Cerebellar cortex (tissue), 1 donor: ENCODE measurements around the gene TRIM34.
"Not testable (repeated sequence)": the region's sequence is repeated elsewhere in the genome, so short reads cannot be mapped to it uniquely, and the experiment has no call there.

Experiments
- DNase-seq: peaks from one replicate; pipeline ENCODE4 v3.0.0-alpha.2; 2015; ENCODE audit warnings: low spot score

Gene TRIM34

DNA sequence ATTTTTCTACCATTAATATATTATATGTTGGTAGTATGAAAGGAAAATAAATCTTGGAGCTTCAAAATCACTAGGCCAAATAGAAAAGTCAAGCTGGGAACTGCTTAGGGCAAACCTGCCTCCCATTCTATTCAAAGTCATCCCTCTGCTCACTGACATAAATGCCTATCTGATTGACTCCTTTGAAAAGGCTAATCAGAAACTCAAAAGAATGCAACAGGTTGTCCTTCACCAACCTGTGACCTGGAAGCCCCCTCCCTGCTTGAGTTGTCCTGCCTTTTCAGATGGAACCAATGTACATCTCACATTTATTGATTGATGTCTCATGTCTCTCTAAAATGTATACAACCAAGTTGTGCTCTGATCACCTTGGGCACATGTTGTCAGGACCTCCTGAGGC, 3.2 kb upstream of the TRIM34 start:
- no peak for DNase-seq

DNA sequence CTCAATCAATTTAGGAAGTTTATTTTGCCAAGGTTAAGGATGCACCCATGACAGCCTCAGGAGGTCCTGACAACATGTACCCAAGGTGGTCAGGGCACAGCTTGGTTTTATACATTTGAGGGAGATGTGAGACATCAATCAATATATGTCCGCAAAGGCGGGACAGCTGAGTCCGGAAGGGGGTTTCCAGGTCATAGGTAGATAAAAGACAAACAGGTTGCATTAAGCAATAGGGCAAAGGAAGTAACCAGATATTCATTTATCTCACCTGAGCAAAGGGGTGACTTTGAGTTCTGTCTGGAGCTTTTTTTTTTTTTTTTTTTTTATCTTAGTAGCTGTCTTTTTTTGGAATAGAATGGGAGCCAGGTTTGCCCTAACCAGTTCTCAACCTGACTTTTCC, 2.0 kb upstream of the TRIM34 start:
- DNase-seq, result no peak

DNA sequence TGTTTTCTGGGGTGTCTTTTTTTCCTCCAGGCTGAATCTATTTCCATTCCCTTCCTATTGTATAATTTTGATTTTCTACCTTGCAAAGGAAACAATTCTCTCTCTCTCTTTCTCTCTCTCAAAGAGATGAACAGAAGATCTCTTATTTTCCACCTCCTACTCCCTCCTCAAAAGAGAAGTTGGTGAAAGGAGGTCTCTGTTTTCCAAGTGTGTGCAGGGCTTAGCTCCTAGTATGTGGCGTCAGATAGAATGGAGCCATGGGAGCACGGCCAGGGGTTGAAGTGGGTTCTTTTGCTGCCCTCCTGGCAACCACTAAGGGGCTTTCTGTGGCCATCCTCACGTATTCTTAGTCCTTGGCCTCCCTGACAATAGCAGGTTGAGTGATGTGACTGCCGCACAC, 480 bp downstream of the TRIM34 start:
- no peak for DNase-seq

DNA sequence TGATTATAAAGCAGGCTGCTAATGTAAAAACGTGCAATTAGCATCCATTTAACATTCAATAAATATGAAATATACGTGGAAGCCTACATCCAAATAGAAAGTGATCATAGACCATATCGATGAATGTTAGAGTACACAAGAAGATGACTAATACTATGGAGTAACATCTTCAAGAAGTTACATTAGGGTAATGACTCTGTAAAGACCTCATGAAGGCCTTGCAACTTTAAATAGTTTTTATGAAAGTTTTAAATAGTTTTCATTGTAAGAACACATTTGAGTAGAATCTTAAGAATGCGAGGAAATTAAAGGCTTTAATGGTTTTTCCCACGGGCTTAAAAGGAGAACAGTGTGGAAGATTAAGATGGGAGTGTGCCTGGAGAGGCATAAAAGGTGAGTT, 1.4 kb downstream of the TRIM34 start:
- no peak for DNase-seq

DNA sequence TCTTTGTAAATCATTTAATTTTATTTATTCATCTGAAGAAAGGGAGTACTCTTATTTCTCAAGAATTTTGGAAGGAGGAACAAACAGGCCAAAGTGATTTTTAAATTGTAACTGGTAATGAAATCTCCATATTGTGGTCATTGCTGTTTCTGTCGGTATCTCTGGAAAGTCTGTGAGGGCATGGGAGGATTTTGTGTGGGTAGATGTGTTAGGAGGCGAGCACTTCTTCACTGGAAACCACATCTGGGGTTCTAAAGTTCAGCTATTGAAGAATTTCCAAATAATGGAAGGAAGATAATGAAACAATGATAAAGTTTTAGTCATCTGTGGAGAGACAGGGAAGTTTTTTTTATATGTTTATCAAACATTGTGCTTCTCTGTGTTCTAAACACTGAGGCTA, 6.6 kb downstream of the TRIM34 start:
- DNase-seq, result no peak

DNA sequence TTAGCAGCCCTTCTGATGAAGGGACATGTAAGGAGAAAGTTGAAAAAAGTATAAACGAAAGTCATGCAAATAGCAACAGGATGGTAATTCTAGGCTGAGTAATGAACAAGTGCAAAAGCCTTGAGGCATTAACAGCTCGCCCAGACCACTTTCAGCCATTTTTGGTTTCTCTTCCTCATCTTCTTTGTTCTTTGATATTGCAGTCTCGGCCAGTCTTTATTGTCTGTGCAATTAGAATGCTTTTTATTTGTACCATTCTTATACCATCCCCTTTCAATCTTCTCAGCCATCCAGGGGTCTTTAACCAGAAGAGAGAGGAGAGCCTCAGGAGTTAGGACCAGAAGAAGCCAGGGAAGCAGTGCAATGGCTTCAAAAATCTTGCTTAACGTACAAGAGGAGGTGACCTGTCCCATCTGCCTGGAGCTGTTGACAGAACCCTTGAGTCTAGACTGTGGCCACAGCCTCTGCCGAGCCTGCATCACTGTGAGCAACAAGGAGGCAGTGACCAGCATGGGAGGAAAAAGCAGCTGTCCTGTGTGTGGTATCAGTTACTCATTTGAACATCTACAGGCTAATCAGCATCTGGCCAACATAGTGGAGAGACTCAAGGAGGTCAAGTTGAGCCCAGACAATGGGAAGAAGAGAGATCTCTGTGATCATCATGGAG, 7.3 kb downstream of the TRIM34 start:
- no peak for DNase-seq

DNA sequence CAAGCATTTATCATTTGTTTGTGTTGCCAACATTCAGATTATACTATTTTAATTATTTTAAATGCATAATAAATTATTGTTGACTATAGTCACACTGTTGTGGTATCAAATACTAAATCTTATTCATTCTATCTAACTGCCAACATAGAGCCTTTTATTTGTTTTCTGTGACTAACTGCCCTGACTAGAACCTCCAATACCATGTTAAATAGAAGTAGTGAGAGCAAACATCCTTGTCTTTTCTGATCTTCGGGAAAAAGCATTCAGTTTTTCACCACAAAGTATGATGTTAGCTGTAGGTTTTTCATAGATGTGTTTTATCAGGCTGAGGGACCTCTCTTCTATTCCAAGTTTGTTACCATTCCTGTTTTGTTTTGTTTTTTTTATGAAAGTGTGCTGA, 15.2 kb downstream of the TRIM34 start:
- no peak for DNase-seq

DNA sequence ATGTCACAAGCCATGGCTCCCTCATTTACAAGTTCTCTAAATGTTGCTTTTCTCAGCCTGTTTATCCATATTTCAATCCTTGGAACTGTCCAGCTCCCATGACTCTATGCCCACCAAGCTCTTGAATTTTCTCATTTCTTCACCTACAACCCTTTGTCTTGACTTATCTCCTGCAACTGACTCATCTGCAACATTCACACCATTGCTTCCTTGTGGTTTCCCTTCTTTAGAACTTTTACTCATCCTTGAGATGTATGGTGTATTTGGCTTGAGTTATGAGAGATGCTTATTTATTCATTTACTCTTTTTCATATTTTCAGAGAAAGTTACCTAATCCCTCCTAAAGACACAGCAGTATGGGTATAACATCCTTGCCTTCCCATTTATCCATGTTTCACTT, 18.8 kb downstream of the TRIM34 start:
- no peak for DNase-seq

DNA sequence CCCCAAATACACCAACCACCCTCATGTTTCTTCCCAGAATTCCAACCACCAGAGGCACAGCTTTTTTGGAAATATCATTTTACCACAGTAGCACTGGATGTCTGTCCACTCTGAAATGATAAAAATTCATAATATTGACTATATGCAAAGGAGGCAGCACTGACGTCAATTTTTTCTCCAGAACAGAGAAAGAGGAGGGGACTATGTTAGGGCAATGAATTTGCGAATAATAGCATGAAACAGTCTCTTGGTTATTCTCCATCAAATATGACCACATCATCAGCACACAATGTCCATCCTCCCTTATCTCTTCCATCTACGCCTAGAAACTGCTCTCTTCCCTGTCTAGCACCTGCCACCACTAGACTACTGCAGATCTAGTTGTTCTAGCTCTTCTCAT, 21.3 kb downstream of the TRIM34 start:
- DNase-seq, result no peak

DNA sequence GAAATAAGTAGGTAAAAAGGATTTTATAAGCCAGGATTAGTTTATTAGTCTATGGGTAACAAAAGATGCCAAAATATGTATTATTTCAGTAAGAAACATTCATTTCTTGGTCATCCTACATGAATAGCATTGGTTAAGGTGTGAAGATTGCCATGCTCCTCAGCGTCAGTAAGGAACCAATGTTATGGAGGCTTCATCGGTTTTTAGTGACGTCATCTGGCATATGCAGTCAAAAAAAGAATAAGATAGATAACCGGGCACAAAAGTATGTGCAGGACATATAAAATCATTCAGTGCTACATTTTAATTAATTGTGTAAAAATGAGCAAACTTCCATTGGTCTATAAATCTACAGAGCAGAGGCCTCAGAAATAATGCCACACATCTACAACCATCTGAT, 30.7 kb downstream of the TRIM34 start:
- DNase-seq, result no peak

DNA sequence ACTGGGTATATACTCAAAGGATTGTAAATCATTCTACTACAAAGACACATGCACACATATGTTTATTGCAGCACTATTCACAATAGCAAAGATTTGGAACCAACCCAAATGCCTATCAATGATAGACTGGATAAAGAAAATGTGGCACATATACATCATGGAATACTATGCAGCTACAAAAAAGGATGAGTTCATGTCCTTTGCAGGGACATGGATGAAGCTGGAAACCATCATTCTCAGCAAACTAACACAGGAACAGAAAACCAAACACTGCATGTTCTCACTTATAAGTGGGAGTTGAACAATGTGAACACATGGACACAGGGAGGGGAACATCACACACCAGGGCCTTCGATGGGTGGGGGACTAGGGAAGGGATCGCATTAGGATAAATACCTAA, 32.2 kb downstream of the TRIM34 start:
- DNase-seq, result not testable (repeated sequence)

DNA sequence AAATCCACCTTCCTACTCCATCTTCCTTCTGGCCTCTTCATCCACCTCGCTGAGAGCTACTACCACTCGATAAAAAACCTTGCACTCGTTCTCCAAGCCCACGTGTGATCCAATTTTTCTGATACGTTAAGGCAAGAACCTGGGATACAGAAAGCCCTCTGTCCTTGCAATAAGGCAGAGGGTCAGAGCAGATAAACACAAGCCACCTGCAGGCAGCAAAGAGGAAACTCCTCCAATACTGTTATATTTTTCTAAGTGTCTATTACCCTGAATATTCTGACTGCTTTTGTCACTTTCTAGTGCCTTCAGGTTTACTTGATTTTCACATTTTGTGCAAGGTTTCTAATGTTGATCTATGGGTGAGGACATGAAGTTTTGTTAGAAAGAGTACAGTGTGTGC, 33.5 kb downstream of the TRIM34 start:
- no peak for DNase-seq

DNA sequence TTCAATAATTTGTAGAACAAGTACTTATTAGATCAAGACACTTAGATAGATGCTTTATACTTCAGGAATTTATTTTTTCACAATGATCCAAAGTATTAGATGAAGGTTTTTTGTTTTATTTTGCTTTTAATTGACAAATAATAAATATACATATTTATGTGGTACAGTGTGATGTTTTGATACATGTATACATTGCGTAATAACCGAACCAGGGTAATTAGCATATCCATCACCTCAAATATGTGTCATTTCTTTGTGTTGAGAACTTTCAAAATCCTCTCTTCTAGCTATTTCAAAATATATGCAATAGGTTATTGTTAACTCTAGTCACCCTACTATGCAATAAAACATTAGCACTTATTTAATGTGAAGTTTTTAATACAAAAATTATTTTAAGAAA, 38.7 kb downstream of the TRIM34 start:
- DNase-seq, result no peak

DNA sequence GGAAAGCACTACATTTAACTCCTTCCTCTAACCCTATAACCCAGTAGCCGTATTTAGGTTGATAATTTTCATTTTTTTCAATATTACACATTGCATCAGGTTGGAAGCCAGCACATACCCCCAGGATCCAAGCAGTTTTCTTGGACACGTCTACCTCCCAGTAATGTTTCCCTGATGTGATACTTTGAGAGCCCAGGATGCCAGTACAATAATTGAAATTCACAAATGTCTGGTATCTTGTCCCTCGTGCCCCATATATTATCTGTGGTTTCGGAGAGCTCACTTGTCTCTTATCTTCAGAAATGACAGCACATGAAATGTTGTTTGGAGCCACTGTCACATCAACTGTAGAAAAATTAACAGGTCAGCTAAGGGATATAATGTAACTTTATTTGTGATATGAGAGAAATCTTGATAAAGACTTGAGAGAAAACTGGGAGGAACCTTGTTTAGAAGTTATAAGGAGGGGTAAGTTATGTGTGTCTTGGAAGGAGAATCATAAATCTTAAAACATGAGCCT, 40.3 kb downstream of the TRIM34 start:
- no peak for DNase-seq

DNA sequence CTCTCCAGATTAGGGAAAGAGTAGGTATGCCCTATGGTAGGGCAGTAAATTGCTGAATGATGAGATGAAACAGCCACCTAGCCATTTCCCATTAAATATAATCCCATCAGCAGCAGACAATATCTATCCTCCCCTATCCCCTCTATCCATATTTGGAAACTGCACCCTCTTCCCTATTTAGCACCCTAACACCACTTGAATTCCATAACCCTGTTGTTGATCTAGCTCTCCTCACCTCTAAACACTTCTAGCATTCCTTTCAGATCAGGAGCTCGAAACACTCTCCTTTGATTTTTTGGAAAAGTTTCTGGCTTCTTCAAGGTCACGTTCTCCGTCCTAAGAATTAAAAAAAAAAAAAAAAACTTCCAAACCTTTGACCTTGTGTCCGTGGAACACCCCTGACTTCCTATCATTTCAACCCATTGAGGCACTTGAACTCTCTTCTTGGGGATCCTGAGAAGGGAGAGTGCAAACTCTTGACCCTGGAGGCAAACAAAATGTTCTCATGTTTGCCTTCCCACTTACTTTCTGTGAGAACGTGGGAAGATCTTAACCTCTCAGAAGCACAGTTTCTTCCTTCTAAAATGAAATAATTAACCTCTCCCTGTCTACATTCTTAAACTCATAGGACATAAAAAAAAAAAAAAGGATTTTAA, 41.1 kb downstream of the TRIM34 start:
- DNase-seq, result no peak

DNA sequence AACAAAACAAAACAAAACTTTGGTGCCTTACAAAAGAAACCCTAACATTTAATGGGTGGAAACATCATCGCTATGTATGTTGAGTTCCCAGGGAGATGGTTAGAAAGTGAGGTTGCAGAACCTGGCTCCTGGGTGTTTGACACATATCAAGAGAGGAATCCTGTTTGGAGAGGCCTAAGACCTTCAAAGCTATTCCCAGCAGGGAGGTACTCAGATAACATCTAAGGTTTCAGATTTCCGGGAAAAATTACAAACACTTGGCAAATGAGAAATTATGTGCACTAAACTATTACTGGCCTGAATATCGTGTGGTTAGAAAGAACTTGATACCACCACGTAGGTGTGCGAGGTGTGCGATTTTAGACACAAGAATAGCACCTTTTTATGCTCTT, 41.6 kb downstream of the TRIM34 start:
- DNase-seq, result no peak

DNA sequence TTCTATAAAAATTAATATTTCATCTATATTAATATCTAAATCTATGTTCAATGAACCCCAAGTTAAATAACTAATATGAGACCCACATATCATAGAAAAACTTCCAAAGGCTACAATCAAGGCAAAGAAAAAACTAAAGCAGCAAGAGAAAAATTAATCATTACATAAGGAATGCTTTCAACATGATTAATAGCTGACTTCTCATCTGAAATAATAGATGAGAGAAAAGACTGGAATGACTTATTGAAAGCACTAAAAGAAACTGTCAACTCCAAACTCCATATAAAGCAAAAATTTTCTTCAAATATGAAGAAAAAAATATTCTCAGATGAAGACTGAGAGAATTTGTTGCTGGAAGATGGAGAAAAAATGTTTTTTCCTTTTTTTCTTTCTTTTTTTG, 47.0 kb downstream of the TRIM34 start:
- DNase-seq, result no peak

DNA sequence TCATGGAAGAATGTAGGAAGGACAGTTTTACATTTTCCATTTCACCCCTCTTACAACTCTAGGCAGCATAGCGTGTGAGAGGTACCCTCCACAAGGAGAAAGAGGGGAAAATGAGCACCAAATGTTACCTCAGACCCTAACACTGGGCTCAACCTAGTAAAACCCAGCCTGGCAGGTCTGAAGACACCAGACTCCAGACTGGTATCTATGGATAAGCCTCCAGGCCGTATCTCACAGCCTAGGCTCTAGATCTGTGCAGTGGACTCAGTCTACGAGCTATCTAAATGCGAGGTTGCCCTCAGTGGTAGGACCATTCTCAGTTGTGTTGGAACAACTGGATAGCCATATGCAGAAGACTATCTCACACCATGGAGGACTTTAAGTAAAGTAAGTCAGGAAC, 49.6 kb downstream of the TRIM34 start:
- DNase-seq, result no peak

DNA sequence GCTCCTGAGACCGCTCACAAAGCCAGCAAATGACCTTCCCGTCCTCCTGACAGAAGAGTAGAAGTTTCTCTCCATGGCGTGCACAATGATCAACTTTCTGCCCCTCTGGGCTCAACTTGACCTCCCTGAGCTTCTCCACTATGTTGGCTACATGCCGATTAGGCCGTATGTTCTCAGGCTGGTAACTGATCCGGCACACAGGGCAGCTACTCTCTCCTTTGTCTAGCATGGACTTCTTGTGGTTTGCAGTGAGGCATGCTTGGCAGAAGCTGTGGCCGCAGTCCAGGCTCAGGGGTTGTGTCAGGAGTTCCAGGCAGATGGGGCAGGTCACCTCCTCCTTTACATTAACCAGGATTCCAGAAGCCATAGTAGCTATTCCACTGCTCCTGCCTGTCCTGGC, 55.0 kb downstream of the TRIM34 start:
- no peak for DNase-seq

DNA sequence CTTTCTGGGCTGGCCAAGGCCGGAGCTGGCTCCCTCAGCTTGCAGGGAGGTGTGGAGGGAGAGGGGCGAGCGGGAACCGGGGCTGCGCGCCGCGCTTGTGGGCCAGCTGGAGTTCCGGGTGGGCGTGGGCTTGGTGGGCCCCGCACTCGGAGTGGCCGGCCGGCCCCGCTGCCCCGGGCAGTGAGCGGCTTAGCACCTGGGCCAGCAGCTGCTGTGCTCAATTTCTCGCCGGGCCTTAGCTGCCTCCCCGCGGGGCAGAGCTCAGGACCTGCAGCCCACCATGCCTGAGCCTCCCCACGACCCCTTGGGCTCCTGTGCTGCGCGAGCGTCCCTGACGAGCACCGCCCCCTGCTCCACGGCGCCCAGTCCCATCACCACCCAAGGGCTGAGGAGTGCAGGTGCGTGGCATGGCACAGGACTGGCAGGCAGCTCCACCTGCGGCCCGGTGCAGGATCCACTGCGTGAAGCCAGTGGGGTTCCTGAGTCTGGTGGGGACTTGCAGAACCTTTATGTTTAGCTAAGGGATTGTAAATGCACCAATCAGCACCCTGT, 58.2 kb downstream of the TRIM34 start:
- DNase-seq, result not testable (repeated sequence)

DNA sequence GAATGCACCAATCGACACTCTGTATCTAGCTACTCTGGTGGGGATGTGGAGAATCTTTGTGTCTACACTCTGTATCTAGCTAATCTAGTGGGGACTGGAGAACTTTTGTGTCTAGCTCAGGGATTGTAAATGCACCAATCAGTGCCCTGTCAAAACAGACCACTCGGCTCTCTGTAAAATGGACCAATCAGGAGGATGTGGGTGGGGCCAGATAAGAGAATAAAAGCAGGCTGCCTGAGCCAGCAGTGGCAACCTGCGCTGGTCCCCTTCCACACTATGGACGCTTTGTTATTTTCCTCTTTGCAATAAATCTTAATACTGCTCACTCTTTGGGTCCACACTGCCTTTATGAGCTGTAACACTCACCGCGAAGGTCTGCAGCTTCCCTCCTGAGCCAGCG, 58.8 kb downstream of the TRIM34 start:
- not testable (repeated sequence) for DNase-seq

DNA sequence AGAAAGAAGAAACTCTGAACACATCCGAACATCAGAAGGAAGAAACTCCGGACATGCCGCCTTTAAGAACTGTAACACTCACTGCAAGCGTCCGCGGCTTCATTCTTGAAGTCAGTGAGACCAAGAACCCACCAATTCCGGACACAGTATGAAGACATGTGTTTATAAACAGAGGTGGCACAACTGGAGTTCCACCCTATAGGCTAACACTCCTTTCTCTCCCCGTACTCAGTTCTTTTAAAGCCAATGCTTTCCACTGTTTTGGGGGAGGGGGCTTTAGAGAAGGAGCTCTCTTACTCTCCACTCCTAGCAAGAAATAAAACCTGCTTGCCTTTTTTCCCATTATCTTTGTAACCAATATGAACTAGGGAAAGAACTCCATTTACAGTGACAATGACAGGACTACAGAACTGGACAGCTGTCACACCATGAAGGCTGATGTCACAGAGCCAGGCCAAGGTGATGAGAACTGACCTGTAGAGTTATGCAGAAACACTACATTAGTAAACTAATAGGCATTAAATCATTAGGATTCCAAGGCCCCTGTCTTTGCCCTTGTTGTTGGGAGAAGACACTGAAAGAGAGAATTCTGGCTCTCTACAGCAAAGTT, 59.3 kb downstream of the TRIM34 start:
- DNase-seq, result no peak

DNA sequence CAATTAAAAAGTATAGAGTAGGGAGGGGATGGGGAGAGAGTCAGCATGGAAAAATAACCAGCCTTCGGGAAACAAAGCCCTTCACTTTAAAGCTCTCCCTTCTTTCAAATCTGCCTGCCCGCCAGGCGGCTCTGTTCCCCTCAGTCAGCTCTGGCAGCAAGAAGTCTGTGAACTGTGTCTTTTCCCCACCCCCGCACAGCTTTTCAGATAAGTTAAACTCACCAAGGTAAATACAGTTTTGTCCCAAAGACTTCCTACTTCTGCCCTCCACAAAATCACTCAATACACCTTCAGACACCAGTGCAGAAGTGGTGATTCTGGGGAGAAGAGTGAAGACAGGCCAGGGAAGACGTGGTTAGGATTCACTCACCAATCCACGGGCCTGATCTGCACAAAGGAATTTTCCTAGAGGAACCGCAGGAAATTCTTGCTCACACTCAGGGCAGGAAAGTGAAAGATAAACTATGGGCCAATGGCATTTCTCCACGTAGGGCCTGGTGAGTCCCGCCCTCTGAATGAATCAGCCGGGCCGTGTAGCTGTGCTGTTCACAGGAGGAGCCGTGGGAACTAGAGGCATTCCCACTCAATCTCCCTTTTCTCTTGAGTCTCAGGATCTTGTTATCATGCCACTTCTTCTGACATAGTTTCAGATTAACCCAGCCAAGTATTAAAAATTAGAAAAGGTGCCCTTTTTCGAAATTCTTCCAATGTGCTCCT, 60.0 kb downstream of the TRIM34 start, which contains the start of gene TRIM5:
TSS of gene TRIM5 (minus strand) at position 429 of the 717 bp plus-strand sequence. CDS start 4,897 bp downstream, outside the sequence.
- DNase-seq, result peak; percentile 67
